Testis (tissue), 2 donors: ENCODE results near the gene CACNA1D.

Source experiments
- POLR2A ChIP-seq: fragments of 450-650 bp; IDR thresholded peaks from one replicate; pipeline ENCODE4 v1.6.1; 2017; ENCODE audit warnings: antibody characterized with exemption, mild to moderate bottlenecking, moderate library complexity
- TF ChIP-seq, protein P1 (sequence below), 3 experiments: fragments of 450-650 bp in 2 of 3; fragments of 200-600 bp in 1 of 3; sonication (generic) in 1 of 3; IDR thresholded peaks; one replicate each; pipeline ENCODE4 v1.5.1; 2016 to 2019; ENCODE audit warnings: antibody characterized with exemption in 3 of 3, mild to moderate bottlenecking in 2 of 3, moderate library complexity in 1 of 3

DNA sequence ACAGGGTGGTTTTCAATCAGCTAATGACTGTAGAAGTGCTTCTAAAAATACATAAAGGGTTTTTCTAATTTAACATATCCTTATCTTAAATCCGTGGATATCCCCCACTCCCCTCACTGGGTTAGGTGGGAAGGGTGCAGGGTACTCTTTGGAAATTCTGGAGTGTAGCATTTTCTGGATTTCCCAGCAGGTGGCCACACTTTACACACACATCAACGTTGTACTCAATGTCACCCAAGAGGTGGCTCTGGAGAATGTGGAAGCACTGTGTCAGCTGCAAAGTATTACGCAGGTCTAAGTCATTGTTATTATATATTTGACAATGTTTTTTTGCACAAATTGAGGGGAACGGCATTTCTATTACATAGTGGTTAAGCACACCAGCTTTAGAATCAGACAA lies 183.0 kb downstream of the CACNA1D start:
- TF ChIP-seq, protein P1, sequence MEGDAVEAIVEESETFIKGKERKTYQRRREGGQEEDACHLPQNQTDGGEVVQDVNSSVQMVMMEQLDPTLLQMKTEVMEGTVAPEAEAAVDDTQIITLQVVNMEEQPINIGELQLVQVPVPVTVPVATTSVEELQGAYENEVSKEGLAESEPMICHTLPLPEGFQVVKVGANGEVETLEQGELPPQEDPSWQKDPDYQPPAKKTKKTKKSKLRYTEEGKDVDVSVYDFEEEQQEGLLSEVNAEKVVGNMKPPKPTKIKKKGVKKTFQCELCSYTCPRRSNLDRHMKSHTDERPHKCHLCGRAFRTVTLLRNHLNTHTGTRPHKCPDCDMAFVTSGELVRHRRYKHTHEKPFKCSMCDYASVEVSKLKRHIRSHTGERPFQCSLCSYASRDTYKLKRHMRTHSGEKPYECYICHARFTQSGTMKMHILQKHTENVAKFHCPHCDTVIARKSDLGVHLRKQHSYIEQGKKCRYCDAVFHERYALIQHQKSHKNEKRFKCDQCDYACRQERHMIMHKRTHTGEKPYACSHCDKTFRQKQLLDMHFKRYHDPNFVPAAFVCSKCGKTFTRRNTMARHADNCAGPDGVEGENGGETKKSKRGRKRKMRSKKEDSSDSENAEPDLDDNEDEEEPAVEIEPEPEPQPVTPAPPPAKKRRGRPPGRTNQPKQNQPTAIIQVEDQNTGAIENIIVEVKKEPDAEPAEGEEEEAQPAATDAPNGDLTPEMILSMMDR (IDR thresholded peaks at IDR 0.05) = peak in 2 of 3 experiments; percentile 16 to 25
- TF ChIP-seq POLR2A = no peak
